Cardiac muscle cell (in vitro differentiated cells and primary cell): ENCODE data around the gene PRAMEF2. TPM values are rescaled to one million over a fixed set of nuclear protein-coding genes. Genes with fewer than 3 reads are reported as not detected.
"Not testable (repeated sequence)": the region's sequence is repeated elsewhere in the genome, so short reads cannot be mapped to it uniquely, and the experiment has no call there.

Source experiments
- DNase-seq, 2 donors: peaks; one replicate each; pipeline versions ENCODE4 v3.0.0 to v3.0.0-alpha.2; 2010 to 2017; ENCODE audit warnings: low read depth in 1 of 2, low spot score in 1 of 2
- H3K27ac ChIP-seq: fragments of 200-600 bp; sonication (generic); 2 replicates; pipeline ENCODE4 v1.5.1; 2016
- H3K27me3 ChIP-seq: fragments of 200-600 bp; sonication (generic); 2 replicates; pipeline ENCODE4 v1.6.0; 2016; ENCODE audit warnings: control low read depth
- H3K36me3 ChIP-seq: fragments of 200-600 bp; sonication (generic); 2 replicates; pipeline ENCODE4 v1.5.1; 2016; ENCODE audit warnings: control low read depth
- H3K4me1 ChIP-seq: fragments of 200-600 bp; sonication (generic); 2 replicates; pipeline ENCODE4 v1.8.1; 2017; ENCODE audit warnings: low read depth, mild to moderate bottlenecking, mixed run types
- H3K4me3 ChIP-seq: fragments of 200-600 bp; sonication (generic); 2 replicates; pipeline ENCODE4 v1.5.1; 2016; ENCODE audit warnings: mild to moderate bottlenecking
- H3K9me3 ChIP-seq: fragments of 200-600 bp; sonication (generic); 2 replicates; pipeline ENCODE4 v1.5.1; 2017; ENCODE audit warnings: low read depth, mild to moderate bottlenecking, control low read depth
- CTCF ChIP-seq: IDR thresholded peaks from 2 replicates; pipeline ENCODE4 v1.5.1; 2012; ENCODE audit warnings: low read depth, mild to moderate bottlenecking, low read length
- polyA plus RNA-seq: library from polyadenylated mRNA; unstranded; fragments of >200 nt; fragmentation: Nextera tagmentation; extraction: Ambion mirVana; gene quantifications from 2 replicates; pipeline ENCODE4 v1.2.1, GENCODE V29; 2016
- total RNA-seq: library from RNA; depleted of rRNA; stranded (reverse); fragments of >200 nt; gene quantifications from 2 replicates; pipeline ENCODE4 v1.2.3, GENCODE V29; 2016

PRAMEF2 gene
- total and polyA plus RNA-seq, 2 experiments from 2014 or later: not detected

- H3K4me1 ChIP-seq: no peaks in the 10 kb centered on the region
- H3K4me3 ChIP-seq: no peak overlapping the region
- H3K27ac ChIP-seq: no peak overlapping the region
- no peaks in the 10 kb centered on the region for H3K36me3 ChIP-seq
- TF ChIP-seq CTCF: no peak
- DNase-seq: no peak
- no peaks in the 10 kb centered on the region for H3K27me3 ChIP-seq
- H3K9me3 ChIP-seq: no peaks in the 10 kb centered on the region
Measured at GRCh38 chr1:12851779-12852178, 5.1 kb upstream of the PRAMEF2 start.

- DNase-seq, H3K27ac ChIP-seq, H3K9me3 ChIP-seq, H3K27me3 ChIP-seq, H3K4me3 ChIP-seq, H3K4me1 ChIP-seq, H3K36me3 ChIP-seq: not testable (repeated sequence)
Measured at GRCh38 chr1:12863131-12863880, 6.4 kb downstream of the PRAMEF2 start.

- H3K36me3 ChIP-seq, H3K27ac ChIP-seq: not testable (repeated sequence)
Measured at GRCh38 chr1:12878453-12878852, 21.6 kb downstream of the PRAMEF2 start.

GRCh38 chr1:12886101-12886500 is 29.2 kb downstream of the PRAMEF2 start, which contains the start of gene PRAMEF4:
Gene PRAMEF4, minus strand, starts transcription at chr1:12886201. Its CDS starts 2,807 bp downstream, at chr1:12883394.
- H3K9me3 ChIP-seq: not testable (repeated sequence)

More at GRCh38 chr1:12878453-12878852, 21.6 kb downstream of the PRAMEF2 start:
- not testable (repeated sequence) for H3K4me3 ChIP-seq, DNase-seq, H3K27me3 ChIP-seq, H3K9me3 ChIP-seq, H3K4me1 ChIP-seq

GRCh38 chr1:12898170-12898569 is 41.3 kb downstream of the PRAMEF2 start, which contains the start of gene PRAMEF10:
Gene PRAMEF10, minus strand, starts transcription at chr1:12898270. Its CDS starts 2,423 bp downstream, at chr1:12895847.
- H3K27ac ChIP-seq, H3K27me3 ChIP-seq, H3K4me1 ChIP-seq, H3K4me3 ChIP-seq, DNase-seq, H3K36me3 ChIP-seq, H3K9me3 ChIP-seq: not testable (repeated sequence)

More at GRCh38 chr1:12886101-12886500, 29.2 kb downstream of the PRAMEF2 start, which contains the start of gene PRAMEF4:
- H3K4me3 ChIP-seq, H3K36me3 ChIP-seq, H3K4me1 ChIP-seq, DNase-seq, H3K27ac ChIP-seq, H3K27me3 ChIP-seq: not testable (repeated sequence)

- DNase-seq, H3K27ac ChIP-seq, H3K27me3 ChIP-seq, H3K4me1 ChIP-seq, H3K9me3 ChIP-seq, H3K36me3 ChIP-seq, H3K4me3 ChIP-seq: not testable (repeated sequence)
Measured at GRCh38 chr1:12899186-12899585, 42.3 kb downstream of the PRAMEF2 start.

- not testable (repeated sequence) for H3K36me3 ChIP-seq, H3K9me3 ChIP-seq, H3K27me3 ChIP-seq, DNase-seq, H3K4me3 ChIP-seq, H3K4me1 ChIP-seq, H3K27ac ChIP-seq
Measured at GRCh38 chr1:12903793-12904572, 47.1 kb downstream of the PRAMEF2 start.

Other genes with a start within 250 kb of the PRAMEF2 start
- gene DHRS3, start 238.9 kb upstream of the PRAMEF2 start, total RNA-seq: 12.5 and 19.5 TPM in 2 replicates
- 9.9 and 15.3 TPM in 2 replicates for gene DHRS3, start 238.9 kb upstream of the PRAMEF2 start, polyA plus RNA-seq
- not detected in 2 replicates for gene AADACL4, start 213.0 kb upstream of the PRAMEF2 start, total RNA-seq
- not detected in 2 replicates for gene AADACL4, start 213.0 kb upstream of the PRAMEF2 start, polyA plus RNA-seq
- not detected in 2 replicates for gene AADACL3, start 141.0 kb upstream of the PRAMEF2 start, total RNA-seq
- not detected in 2 replicates for gene AADACL3, start 141.0 kb upstream of the PRAMEF2 start, polyA plus RNA-seq
- not detected in 2 replicates for gene CFAP107, start 110.9 kb upstream of the PRAMEF2 start, total RNA-seq
- gene CFAP107, start 110.9 kb upstream of the PRAMEF2 start, polyA plus RNA-seq: not detected in 2 replicates
- not detected in 2 replicates for gene PRAMEF12, start 83.3 kb upstream of the PRAMEF2 start, total RNA-seq
- not detected in 2 replicates for gene PRAMEF12, start 83.3 kb upstream of the PRAMEF2 start, polyA plus RNA-seq
- not detected in 2 replicates for gene PRAMEF1, start 65.7 kb upstream of the PRAMEF2 start, total RNA-seq
- gene PRAMEF1, start 65.7 kb upstream of the PRAMEF2 start, polyA plus RNA-seq: not detected in 2 replicates
- not detected in 2 replicates for gene PRAMEF11, start 25.7 kb upstream of the PRAMEF2 start, total RNA-seq
- gene PRAMEF11, start 25.7 kb upstream of the PRAMEF2 start, polyA plus RNA-seq: not detected in 2 replicates
- not detected in 2 replicates for gene HNRNPCL1, start 8.4 kb upstream of the PRAMEF2 start, total RNA-seq
- gene HNRNPCL1, start 8.4 kb upstream of the PRAMEF2 start, polyA plus RNA-seq: not detected in 2 replicates
- not detected in 2 replicates for gene PRAMEF4, start 29.1 kb downstream of the PRAMEF2 start, total RNA-seq
- gene PRAMEF4, start 29.1 kb downstream of the PRAMEF2 start, polyA plus RNA-seq: not detected in 2 replicates
- gene PRAMEF10, start 41.2 kb downstream of the PRAMEF2 start, total RNA-seq: not detected in 2 replicates
- gene PRAMEF10, start 41.2 kb downstream of the PRAMEF2 start, polyA plus RNA-seq: not detected in 2 replicates
- gene PRAMEF7, start 59.5 kb downstream of the PRAMEF2 start, total RNA-seq: not detected in 2 replicates
- not detected in 2 replicates for gene PRAMEF7, start 59.5 kb downstream of the PRAMEF2 start, polyA plus RNA-seq
- not detected in 2 replicates for gene PRAMEF6, start 90.5 kb downstream of the PRAMEF2 start, total RNA-seq
- not detected in 2 replicates for gene PRAMEF6, start 90.5 kb downstream of the PRAMEF2 start, polyA plus RNA-seq
- not detected in 2 replicates for gene PRAMEF27, start 199.5 kb downstream of the PRAMEF2 start, total RNA-seq
- not detected in 2 replicates for gene PRAMEF27, start 199.5 kb downstream of the PRAMEF2 start, polyA plus RNA-seq
- gene HNRNPCL3, start 203.7 kb downstream of the PRAMEF2 start, total RNA-seq: not detected in 2 replicates
- gene HNRNPCL3, start 203.7 kb downstream of the PRAMEF2 start, polyA plus RNA-seq: not detected in 2 replicates
- gene PRAMEF25, start 213.7 kb downstream of the PRAMEF2 start, total RNA-seq: not detected in 2 replicates
- not detected in 2 replicates for gene PRAMEF25, start 213.7 kb downstream of the PRAMEF2 start, polyA plus RNA-seq